GM12878 (cell line): Measurements from ENCODE around the gene COG4. TPM values are rescaled to one million over a fixed set of nuclear protein-coding genes. Genes with fewer than 3 reads are reported as not detected.

Experiments
- ATAC-seq: fragments of 200-7000 bp; cut with Tn5 transposase; 3 replicates; pipeline ENCODE4 v1.9.1; 2020; ENCODE audit warnings: mild to moderate bottlenecking, moderate library complexity
- BruUV-seq: library from RNA; stranded (reverse); fragments of 400-500 nt; replicated peaks from 2 replicates; lab custom pipeline; 2021; lab: Mats Ljungman, UMichigan
- CTCF ChIA-PET: fragments of 300-600 bp; sonication (Branson Sonifier 250); formaldehyde crosslinking; extraction: SDS; loops from one replicate; lab custom pipeline; 2021; ENCODE audit warnings: inconsistent platforms; lab: Yijun Ruan, JAX
- POLR2A ChIA-PET: fragments of 350-600 bp; formaldehyde crosslinking; extraction: SDS; loops from one replicate; lab custom pipeline; 2021; ENCODE audit warnings: inconsistent platforms; lab: Charles Lee
- RAD21 ChIA-PET: fragments of 300-600 bp; sonication (Branson Sonifier 250); formaldehyde crosslinking; loops from one replicate; lab custom pipeline; 2023; ENCODE audit warnings: antibody characterized with exemption; ENCODE audit not compliant: unreplicated experiment; lab: Charles Lee
- SMC1A ChIA-PET: fragments of 300-600 bp; sonication (Branson Sonifier 250); formaldehyde crosslinking; loops from one replicate; lab custom pipeline; 2023; ENCODE audit not compliant: unreplicated experiment, uncharacterized antibody; lab: Charles Lee
- DNase-seq: peaks from one replicate; pipeline ENCODE4 v3.0.0-alpha.2; 2011; ENCODE audit warnings: low read depth, low spot score
- FAIRE-seq: peaks from 3 replicates; lab custom pipeline; 2011; peaks lifted over from hg19 to GRCh38; lab: Jason Lieb, UNC
- H2AFZ ChIP-seq: 2 replicates; pipeline ENCODE4 v1.6.0; 2011; ENCODE audit warnings: low read depth, low read length, control low read depth; ENCODE audit not compliant: control insufficient read depth
- H3K27ac ChIP-seq: 2 replicates; pipeline ENCODE4 v1.5.1; 2011; ENCODE audit warnings: control low read depth; ENCODE audit not compliant: control insufficient read depth, insufficient read depth
- H3K27me3 ChIP-seq, 2 experiments: replicated peaks in 1 of 2; 2 replicates each; pipeline versions ENCODE4 v1.6.0 to v1.6.1; 2011; ENCODE audit warnings: low read length in 1 of 2; ENCODE audit not compliant: control insufficient read depth in 2 of 2, insufficient read depth in 2 of 2
- H3K36me3 ChIP-seq, 2 experiments: 2 replicates each; pipeline ENCODE4 v1.5.1; 2011; ENCODE audit warnings: low read length in 1 of 2; ENCODE audit not compliant: control insufficient read depth in 2 of 2, insufficient read depth in 2 of 2
- H3K4me1 ChIP-seq: 2 replicates; pipeline ENCODE4 v1.6.1; 2011; ENCODE audit warnings: mild to moderate bottlenecking, low read length, moderate library complexity, mixed read lengths; ENCODE audit not compliant: control insufficient read depth, insufficient read depth
- H3K4me2 ChIP-seq: 2 replicates; pipeline ENCODE4 v1.6.0; 2011; ENCODE audit warnings: control low read depth; ENCODE audit not compliant: control insufficient read depth, insufficient read depth
- H3K4me3 ChIP-seq: fragments of 200-600 bp; sonication (generic); 2 replicates; pipeline ENCODE4 v1.5.1; 2016
- H3K79me2 ChIP-seq: 2 replicates; pipeline ENCODE4 v1.6.0; 2011; ENCODE audit warnings: low read length; ENCODE audit not compliant: control insufficient read depth, insufficient read depth
- H3K9ac ChIP-seq: 2 replicates; pipeline ENCODE4 v1.8.0; 2011; ENCODE audit warnings: low read length, control low read depth, mixed read lengths; ENCODE audit not compliant: control insufficient read depth, insufficient read depth
- H3K9me3 ChIP-seq: replicated peaks from 3 replicates; pipeline ENCODE4 v1.5.1; 2011; ENCODE audit warnings: mild to moderate bottlenecking, low read length; ENCODE audit not compliant: control insufficient read depth, insufficient read depth
- H4K20me1 ChIP-seq: 2 replicates; pipeline ENCODE4 v1.6.0; 2011; ENCODE audit not compliant: control insufficient read depth, insufficient read depth
- HDGF ChIP-seq: fragments of 450-650 bp; IDR thresholded peaks from 2 replicates; pipeline ENCODE4 v1.6.1; 2016; ENCODE audit warnings: antibody characterized with exemption
- MEF2A ChIP-seq: IDR thresholded peaks from 2 replicates; pipeline ENCODE4 v1.6.1; 2011; ENCODE audit warnings: low read depth, mild to moderate bottlenecking, low read length, moderate library complexity; ENCODE audit not compliant: insufficient read depth
- MXI1 ChIP-seq: fragments of 150-350 bp; IDR thresholded peaks from 2 replicates; pipeline ENCODE4 v1.6.1; 2011; ENCODE audit warnings: low read depth, mild to moderate bottlenecking, inconsistent platforms, low read length, improper control_type of control experiment
- NKRF ChIP-seq: fragments of 450-650 bp; conservative IDR thresholded peaks from 2 replicates; pipeline ENCODE4 v1.6.1; 2017; ENCODE audit warnings: mild to moderate bottlenecking, moderate library complexity
- TCF7 ChIP-seq: IDR thresholded peaks from 2 replicates; pipeline ENCODE4 v1.6.1; 2014; ENCODE audit warnings: antibody characterized with exemption, borderline replicate concordance
- WGBS: methylation state at CpG from one replicate; pipeline ENCODE4 v1.1.6; 2016; ENCODE audit warnings: low lambda C conversion rate; ENCODE audit not compliant: insufficient replicate concordance, insufficient coverage; ENCODE audit errors: missing lambda C conversion rate; 5-methylcytosine and 5-hydroxymethylcytosine counted together
- in situ Hi-C: fragments of 300-500 bp; cut with MboI; formaldehyde crosslinking; loops from 9 replicates; pipeline ENCODE4 v1.14.3; 2018; ENCODE audit warnings: mixed read lengths
- intact Hi-C: fragments of 100-400 bp; cut with micrococcal nuclease; formaldehyde crosslinking; loops from one replicate; pipeline ENCODE4 v1.14.2; 2022; ENCODE audit not compliant: unreplicated experiment
- polyA plus RNA-seq, 11 experiments: library from polyadenylated mRNA; depleted of rRNA in 4 of 11; unstranded in 6 of 11; stranded (reverse) in 5 of 11; fragments of >200 nt; fragmentation: Nextera tagmentation in 4 of 11; fragmentation: Illumina TruSeq in 1 of 11; extraction: Ambion mirVana in 4 of 11; extraction: Trizol in 1 of 11; gene quantifications; 1 replicate in 1 of 11; 2 replicates in 10 of 11; pipeline versions ENCODE4 v1.2.1 to v1.2.3, GENCODE V29; 2011 to 2016; ENCODE audit warnings: inconsistent platforms in 2 of 11, missing spikeins in 2 of 11, low read depth in 1 of 11
- total RNA-seq, 4 experiments: library from RNA; depleted of rRNA in 3 of 4; stranded (reverse); fragments of >200 nt in 3 of 4; fragmentation: Illumina TruSeq in 1 of 4; extraction: Trizol in 1 of 4; gene quantifications; 2 replicates each; pipeline versions ENCODE4 v1.2.1 to v1.2.3, GENCODE V29; 2013 to 2021
- TF ChIP-seq, protein P1 (sequence below): fragments of 450-650 bp; IDR thresholded peaks from 2 replicates; pipeline ENCODE4 v1.6.1; 2017; ENCODE audit warnings: low read depth, mild to moderate bottlenecking, moderate library complexity
- TF ChIP-seq, protein P2 (sequence below): fragments of 450-650 bp; IDR thresholded peaks from 2 replicates; pipeline ENCODE4 v1.6.1; 2014; ENCODE audit warnings: mild to moderate bottlenecking

Gene COG4
- total and polyA plus RNA-seq, 10 of the 15 experiments (the other 5 are each of a cell fraction or from before 2014, with no cell fraction given): 7.0 to 57.7 (median 33.0) TPM

GRCh38 chr16:70496513-70496912 lies 26.8 kb downstream of the COG4 start:
- Histone ChIP-seq H3K4me3 (no peak overlapping the region), H3K79me2 (no peaks in the 10 kb centered on the region), H3K9ac (no peak overlapping the region), H3K36me3 (peaks cover 2 to 9% of the 10 kb centered on the region in 2 experiments; a peak in 3 of 4 replicates), H3K27ac (no peak overlapping the region), H3K4me1 (no peaks in the 10 kb centered on the region), H2AFZ (no peak overlapping the region), H3K27me3 (no peaks in the 10 kb centered on the region), H4K20me1 (no peaks in the 10 kb centered on the region), H3K9me3 (no peaks in the 10 kb centered on the region), H3K4me2 (no peak overlapping the region)
- POLR2A ChIA-PET: interaction anchor here (1.0 kb wide), 1 partner anchor 12 kb away, joined by 3 read pairs; no protein-coding TSS in a partner anchor
- no peak for FAIRE-seq
- TF ChIP-seq MEF2A: no peak
- TF ChIP-seq TCF7: no peak
- TF ChIP-seq, protein P1, sequence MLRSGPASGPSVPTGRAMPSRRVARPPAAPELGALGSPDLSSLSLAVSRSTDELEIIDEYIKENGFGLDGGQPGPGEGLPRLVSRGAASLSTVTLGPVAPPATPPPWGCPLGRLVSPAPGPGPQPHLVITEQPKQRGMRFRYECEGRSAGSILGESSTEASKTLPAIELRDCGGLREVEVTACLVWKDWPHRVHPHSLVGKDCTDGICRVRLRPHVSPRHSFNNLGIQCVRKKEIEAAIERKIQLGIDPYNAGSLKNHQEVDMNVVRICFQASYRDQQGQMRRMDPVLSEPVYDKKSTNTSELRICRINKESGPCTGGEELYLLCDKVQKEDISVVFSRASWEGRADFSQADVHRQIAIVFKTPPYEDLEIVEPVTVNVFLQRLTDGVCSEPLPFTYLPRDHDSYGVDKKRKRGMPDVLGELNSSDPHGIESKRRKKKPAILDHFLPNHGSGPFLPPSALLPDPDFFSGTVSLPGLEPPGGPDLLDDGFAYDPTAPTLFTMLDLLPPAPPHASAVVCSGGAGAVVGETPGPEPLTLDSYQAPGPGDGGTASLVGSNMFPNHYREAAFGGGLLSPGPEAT: no peak
- no peak for TF ChIP-seq NKRF
- TF ChIP-seq, protein P2, sequence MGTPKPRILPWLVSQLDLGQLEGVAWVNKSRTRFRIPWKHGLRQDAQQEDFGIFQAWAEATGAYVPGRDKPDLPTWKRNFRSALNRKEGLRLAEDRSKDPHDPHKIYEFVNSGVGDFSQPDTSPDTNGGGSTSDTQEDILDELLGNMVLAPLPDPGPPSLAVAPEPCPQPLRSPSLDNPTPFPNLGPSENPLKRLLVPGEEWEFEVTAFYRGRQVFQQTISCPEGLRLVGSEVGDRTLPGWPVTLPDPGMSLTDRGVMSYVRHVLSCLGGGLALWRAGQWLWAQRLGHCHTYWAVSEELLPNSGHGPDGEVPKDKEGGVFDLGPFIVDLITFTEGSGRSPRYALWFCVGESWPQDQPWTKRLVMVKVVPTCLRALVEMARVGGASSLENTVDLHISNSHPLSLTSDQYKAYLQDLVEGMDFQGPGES: no peak
- TF ChIP-seq HDGF: no peak
- TF ChIP-seq MXI1: no peak
- CTCF ChIA-PET: interaction anchor here (1.1 kb wide), 1 partner anchor 20 kb away, joined by 3 read pairs; no protein-coding TSS in a partner anchor
- intact Hi-C loops (no loop called here), in situ Hi-C loops (no loop called here)
- whole genome bisulfite sequencing: 90% methylated on average over 6 of the region's 6 CpGs
- DNase-seq: no peak
- no peak; the same call in 1 of the 3 replicates for ATAC-seq
- BruUV-seq: no TSS peak
- RAD21 ChIA-PET: interaction anchor here (0.9 to 1.0 kb wide), 2 partner anchors 12 to 43 kb away, joined by 3 read pairs; partner anchors contain the start of gene FCSK
- SMC1A ChIA-PET: interaction anchor here (1.2 to 1.7 kb wide), 3 partner anchors 14 to 197 kb away, joined by 3 to 6 read pairs (median 3); partner anchors contain the start of genes DDX19B and ST3GAL2
